Measurements from ENCODE around the gene SMIM43. TPM values are rescaled to one million over a fixed set of nuclear protein-coding genes. Genes with fewer than 3 reads are reported as not detected.

SMIM43 gene
- 1 to 10 TPM in 1 of 4 donors, not detected in 3; 1.3 TPM for total RNA-seq

GRCh38 chr4:121764702-121765367 is at the start of gene SMIM43:
TSS of gene SMIM43 (minus strand) at chr4:121765164. CDS start at chr4:121765105, 59 bp downstream.
- no peak for TF ChIP-seq CTCF (IDR thresholded peaks at IDR 0.05; ENCODE audit: low read depth)

- no peak for TF ChIP-seq CTCF (IDR thresholded peaks at IDR 0.05; ENCODE audit: low read depth)
These were observed 49.8 kb upstream of the SMIM43 start for GRCh38 chr4:121814756-121815155.

GRCh38 chr4:121811122-121811521 is 46.2 kb upstream of the SMIM43 start:
- no peak for TF ChIP-seq CTCF (IDR thresholded peaks at IDR 0.05; ENCODE audit: low read depth)

GRCh38 chr4:121806411-121806810 is 41.4 kb upstream of the SMIM43 start:
- TF ChIP-seq CTCF (IDR thresholded peaks at IDR 0.05; ENCODE audit: low read depth): no peak

GRCh38 chr4:121801715-121802075 is 36.7 kb upstream of the SMIM43 start:
- TF ChIP-seq CTCF (IDR thresholded peaks at IDR 0.05; ENCODE audit: low read depth): no peak

GRCh38 chr4:121800961-121801714 is 36.2 kb upstream of the SMIM43 start, which contains the start of gene EXOSC9:
TSS of gene EXOSC9 (plus strand) at chr4:121801323. CDS start at chr4:121801425, 102 bp downstream.
- TF ChIP-seq CTCF (IDR thresholded peaks at IDR 0.05; ENCODE audit: low read depth): no peak

- TF ChIP-seq CTCF (IDR thresholded peaks at IDR 0.05; ENCODE audit: low read depth): no peak
These were observed 35.6 kb upstream of the SMIM43 start for GRCh38 chr4:121800638-121800960.

All from subcutaneous adipose tissue (tissue), 4 donors.